ENCODE measurements around the gene INPP1. TPM values are rescaled to one million over a fixed set of nuclear protein-coding genes. Genes with fewer than 3 reads are reported as not detected.
A peak's percentile ranks its signal among the peaks of the same experiment; 100 is the strongest.

The INPP1 gene
- polyA plus RNA-seq, 1 donor (not counting 4 experiments of a cell fraction or from before 2014, with no cell fraction given): 6.3 TPM

DNA sequence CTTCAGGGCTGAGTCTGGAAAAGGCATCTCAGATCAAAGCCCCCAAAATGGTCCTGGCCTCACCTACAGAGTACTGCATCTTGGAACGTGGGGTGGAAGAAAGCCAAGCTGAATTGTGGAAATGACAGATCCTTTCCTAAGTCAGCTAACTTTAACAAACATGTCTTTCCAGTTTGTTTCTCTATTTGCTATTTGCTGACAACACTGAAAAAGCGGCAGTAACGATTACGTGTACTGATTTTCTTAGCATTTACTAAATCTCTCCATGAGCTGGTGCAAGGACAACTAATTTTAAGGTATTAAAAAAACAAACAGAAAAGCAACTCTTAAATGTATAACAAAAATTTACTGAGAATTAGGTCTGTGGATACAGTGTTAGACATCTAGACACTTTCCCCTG, 24.9 kb upstream of the INPP1 start:
- dilution Hi-C loops (cut with MboI; ENCODE audit: extremely low pct_ligation_motif_present, low sequenced_read_pairs): no loop called here
- Histone ChIP-seq H3K79me2 (ENCODE audit: control insufficient read depth, insufficient read depth, low read length) (peaks cover 13% of the 10 kb centered on the region), H3K27ac (ENCODE audit: control insufficient read depth, insufficient read depth, low read length) (peak overlapping the region; percentile 70), H3K9me3 (ENCODE audit: control insufficient read depth, low read depth, low read length) (no peaks in the 10 kb centered on the region), H3K9me1 (ENCODE audit: control insufficient read depth, extremely low read depth, insufficient read depth, low read length) (no peaks in the 10 kb centered on the region), H3K36me3 (ENCODE audit: control insufficient read depth in 2 of 2, extremely low read depth in 1 of 2, insufficient read depth in 2 of 2, low read length in 2 of 2) (no peaks in the 10 kb centered on the region), H2AFZ (ENCODE audit: control insufficient read depth, low read length) (peak overlapping the region; percentile 91), H3K4me1 (ENCODE audit: control insufficient read depth, extremely low read depth, insufficient read depth, low read length) (peaks cover 17% of the 10 kb centered on the region), H3K9ac (ENCODE audit: control insufficient read depth, extremely low read depth, insufficient read depth, low read length) (peak overlapping the region; percentile 73), H3K4me3 (ENCODE audit: control insufficient read depth in 2 of 3, extremely low read depth in 1 of 3, insufficient read depth in 2 of 3, low read depth in 1 of 3, low read length in 3 of 3) (peak overlapping the region; percentile 71 to 89 (median 85)), H3K4me2 (ENCODE audit: control insufficient read depth, extremely low read depth, insufficient read depth, low read depth, low read length) (peak overlapping the region; percentile 98), H3K27me3 (ENCODE audit: control insufficient read depth, extremely low read depth, insufficient read depth, low read length) (no peaks in the 10 kb centered on the region), H4K20me1 (ENCODE audit: control insufficient read depth, extremely low read depth, insufficient read depth, low read length) (no peaks in the 10 kb centered on the region)
- FAIRE-seq (peak; percentile 75), DNase-seq (ENCODE audit: low read depth, low spot score) (no peak)
- no peak for TF ChIP-seq EZH2 (IDR thresholded peaks at IDR 0.05; ENCODE audit: low read length)
- TF ChIP-seq, protein P1, sequence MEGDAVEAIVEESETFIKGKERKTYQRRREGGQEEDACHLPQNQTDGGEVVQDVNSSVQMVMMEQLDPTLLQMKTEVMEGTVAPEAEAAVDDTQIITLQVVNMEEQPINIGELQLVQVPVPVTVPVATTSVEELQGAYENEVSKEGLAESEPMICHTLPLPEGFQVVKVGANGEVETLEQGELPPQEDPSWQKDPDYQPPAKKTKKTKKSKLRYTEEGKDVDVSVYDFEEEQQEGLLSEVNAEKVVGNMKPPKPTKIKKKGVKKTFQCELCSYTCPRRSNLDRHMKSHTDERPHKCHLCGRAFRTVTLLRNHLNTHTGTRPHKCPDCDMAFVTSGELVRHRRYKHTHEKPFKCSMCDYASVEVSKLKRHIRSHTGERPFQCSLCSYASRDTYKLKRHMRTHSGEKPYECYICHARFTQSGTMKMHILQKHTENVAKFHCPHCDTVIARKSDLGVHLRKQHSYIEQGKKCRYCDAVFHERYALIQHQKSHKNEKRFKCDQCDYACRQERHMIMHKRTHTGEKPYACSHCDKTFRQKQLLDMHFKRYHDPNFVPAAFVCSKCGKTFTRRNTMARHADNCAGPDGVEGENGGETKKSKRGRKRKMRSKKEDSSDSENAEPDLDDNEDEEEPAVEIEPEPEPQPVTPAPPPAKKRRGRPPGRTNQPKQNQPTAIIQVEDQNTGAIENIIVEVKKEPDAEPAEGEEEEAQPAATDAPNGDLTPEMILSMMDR (optimal IDR thresholded peaks at IDR 0.05 in 1 of 3, IDR thresholded peaks at IDR 0.05 in 1 of 3, conservative IDR thresholded peaks at IDR 0.05 in 1 of 3; ENCODE audit: extremely low read depth in 1 of 3, insufficient read depth in 2 of 3, low read length in 3 of 3): no peak

DNA sequence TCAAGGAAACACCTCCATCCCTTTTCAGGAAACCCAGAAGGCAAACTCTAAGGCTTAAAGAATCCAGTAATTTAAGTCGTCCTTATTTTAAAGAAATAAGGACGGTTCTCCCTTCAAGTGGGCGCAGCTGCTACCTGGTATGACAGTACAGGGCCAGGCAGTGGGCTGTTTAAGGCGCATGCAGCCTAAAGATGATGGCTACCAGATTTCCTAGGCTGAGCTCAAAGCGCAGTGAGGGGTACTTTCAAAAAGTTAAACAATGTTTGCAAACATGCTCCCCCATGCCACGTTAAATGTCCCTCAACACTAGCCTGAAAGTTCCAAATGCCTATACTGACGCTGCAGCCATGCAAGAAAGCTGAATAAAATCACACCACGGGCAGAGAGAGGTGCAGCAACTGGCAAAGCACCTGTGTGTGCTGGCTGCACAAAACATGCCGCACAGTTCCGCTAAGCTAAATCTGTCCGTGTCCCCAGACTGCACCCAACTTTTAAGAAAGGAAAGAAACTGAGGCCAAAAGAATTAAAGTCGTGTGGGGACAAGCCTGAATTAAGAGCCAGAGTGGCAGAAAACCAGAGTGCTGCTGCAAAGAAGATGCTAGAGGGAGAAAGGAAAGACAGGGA, 24.3 kb upstream of the INPP1 start:
- Histone ChIP-seq H4K20me1 (ENCODE audit: control insufficient read depth, extremely low read depth, insufficient read depth, low read length) (no peaks in the 10 kb centered on the region), H3K9me3 (ENCODE audit: control insufficient read depth, low read depth, low read length) (no peaks in the 10 kb centered on the region), H3K36me3 (ENCODE audit: control insufficient read depth in 2 of 2, extremely low read depth in 1 of 2, insufficient read depth in 2 of 2, low read length in 2 of 2) (no peaks in the 10 kb centered on the region), H3K4me3 (ENCODE audit: control insufficient read depth in 2 of 3, extremely low read depth in 1 of 3, insufficient read depth in 2 of 3, low read depth in 1 of 3, low read length in 3 of 3) (peak overlapping the region; percentile 71 to 89 (median 85)), H3K27me3 (ENCODE audit: control insufficient read depth, extremely low read depth, insufficient read depth, low read length) (no peaks in the 10 kb centered on the region), H3K9me1 (ENCODE audit: control insufficient read depth, extremely low read depth, insufficient read depth, low read length) (no peaks in the 10 kb centered on the region), H3K27ac (ENCODE audit: control insufficient read depth, insufficient read depth, low read length) (peak overlapping the region; percentile 70), H3K9ac (ENCODE audit: control insufficient read depth, extremely low read depth, insufficient read depth, low read length) (peak overlapping the region; percentile 73), H3K4me2 (ENCODE audit: control insufficient read depth, extremely low read depth, insufficient read depth, low read depth, low read length) (peak overlapping the region; percentile 98), H2AFZ (ENCODE audit: control insufficient read depth, low read length) (peak overlapping the region; percentile 91), H3K4me1 (ENCODE audit: control insufficient read depth, extremely low read depth, insufficient read depth, low read length) (peaks cover 13% of the 10 kb centered on the region), H3K79me2 (ENCODE audit: control insufficient read depth, insufficient read depth, low read length) (peaks cover 11% of the 10 kb centered on the region)
- TF ChIP-seq EZH2 (IDR thresholded peaks at IDR 0.05; ENCODE audit: low read length): no peak
- TF ChIP-seq, protein P1 (optimal IDR thresholded peaks at IDR 0.05 in 1 of 3, IDR thresholded peaks at IDR 0.05 in 1 of 3, conservative IDR thresholded peaks at IDR 0.05 in 1 of 3; ENCODE audit: extremely low read depth in 1 of 3, insufficient read depth in 2 of 3, low read length in 3 of 3): no peak
- dilution Hi-C loops (cut with MboI; ENCODE audit: extremely low pct_ligation_motif_present, low sequenced_read_pairs): no loop called here
- FAIRE-seq: peak; percentile 49
- no peak for DNase-seq (ENCODE audit: low read depth, low spot score)
